Peyer's patch (tissue), 4 donors: ENCODE results near the gene INPP5A.

ENCODE experiments used
- POLR2A ChIP-seq, 2 donors: fragments of 450-650 bp; IDR thresholded peaks; one replicate each; pipeline ENCODE4 v1.5.1; 2017; ENCODE audit warnings: antibody characterized with exemption in 2 of 2, mild to moderate bottlenecking in 2 of 2, moderate library complexity in 2 of 2
- TF ChIP-seq, protein P1 (sequence below), 6 experiments: fragments of 450-650 bp in 4 of 6; fragments of 200-600 bp in 2 of 6; sonication (generic) in 1 of 6; IDR thresholded peaks; one replicate each; pipeline ENCODE4 v1.5.1; 2017 to 2019; ENCODE audit warnings: antibody characterized with exemption in 6 of 6, mild to moderate bottlenecking in 3 of 6, moderate library complexity in 1 of 6

DNA sequence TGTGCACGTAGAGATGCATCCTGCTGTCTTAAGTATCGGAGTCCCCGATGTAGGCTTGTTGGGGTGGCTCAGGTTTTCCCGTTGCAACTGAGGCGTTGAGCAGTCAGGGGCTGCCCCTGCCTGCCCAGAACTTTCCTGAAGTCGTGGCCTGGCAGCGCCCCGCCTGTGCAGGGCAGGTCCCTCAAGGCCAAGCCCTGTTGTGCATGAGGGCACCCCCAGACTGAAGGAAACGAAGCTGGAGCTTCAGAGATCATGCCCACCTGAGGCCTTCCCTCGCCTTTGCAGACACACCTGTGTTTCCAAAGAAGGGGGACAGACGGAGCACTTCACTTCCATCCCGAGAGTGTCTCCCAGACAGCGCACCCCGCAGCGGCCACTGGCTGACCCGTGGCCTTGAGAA is 127.3 kb downstream of the INPP5A start:
- TF ChIP-seq POLR2A (IDR thresholded peaks at IDR 0.05), result no peak
- TF ChIP-seq, protein P1, sequence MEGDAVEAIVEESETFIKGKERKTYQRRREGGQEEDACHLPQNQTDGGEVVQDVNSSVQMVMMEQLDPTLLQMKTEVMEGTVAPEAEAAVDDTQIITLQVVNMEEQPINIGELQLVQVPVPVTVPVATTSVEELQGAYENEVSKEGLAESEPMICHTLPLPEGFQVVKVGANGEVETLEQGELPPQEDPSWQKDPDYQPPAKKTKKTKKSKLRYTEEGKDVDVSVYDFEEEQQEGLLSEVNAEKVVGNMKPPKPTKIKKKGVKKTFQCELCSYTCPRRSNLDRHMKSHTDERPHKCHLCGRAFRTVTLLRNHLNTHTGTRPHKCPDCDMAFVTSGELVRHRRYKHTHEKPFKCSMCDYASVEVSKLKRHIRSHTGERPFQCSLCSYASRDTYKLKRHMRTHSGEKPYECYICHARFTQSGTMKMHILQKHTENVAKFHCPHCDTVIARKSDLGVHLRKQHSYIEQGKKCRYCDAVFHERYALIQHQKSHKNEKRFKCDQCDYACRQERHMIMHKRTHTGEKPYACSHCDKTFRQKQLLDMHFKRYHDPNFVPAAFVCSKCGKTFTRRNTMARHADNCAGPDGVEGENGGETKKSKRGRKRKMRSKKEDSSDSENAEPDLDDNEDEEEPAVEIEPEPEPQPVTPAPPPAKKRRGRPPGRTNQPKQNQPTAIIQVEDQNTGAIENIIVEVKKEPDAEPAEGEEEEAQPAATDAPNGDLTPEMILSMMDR (IDR thresholded peaks at IDR 0.05), result no peak
